GM19452 (cell line): Measurements from ENCODE around the gene SAMD4B.
"Not testable (repeated sequence)": the region's sequence is repeated elsewhere in the genome, so short reads cannot be mapped to it uniquely, and the experiment has no call there.

Experiments used
- ATAC-seq: cut with Tn5 transposase; IDR thresholded peaks from one replicate; pipeline ENCODE4 v1.9.1; 2021; ENCODE audit not compliant: unreplicated experiment

Gene SAMD4B

DNA sequence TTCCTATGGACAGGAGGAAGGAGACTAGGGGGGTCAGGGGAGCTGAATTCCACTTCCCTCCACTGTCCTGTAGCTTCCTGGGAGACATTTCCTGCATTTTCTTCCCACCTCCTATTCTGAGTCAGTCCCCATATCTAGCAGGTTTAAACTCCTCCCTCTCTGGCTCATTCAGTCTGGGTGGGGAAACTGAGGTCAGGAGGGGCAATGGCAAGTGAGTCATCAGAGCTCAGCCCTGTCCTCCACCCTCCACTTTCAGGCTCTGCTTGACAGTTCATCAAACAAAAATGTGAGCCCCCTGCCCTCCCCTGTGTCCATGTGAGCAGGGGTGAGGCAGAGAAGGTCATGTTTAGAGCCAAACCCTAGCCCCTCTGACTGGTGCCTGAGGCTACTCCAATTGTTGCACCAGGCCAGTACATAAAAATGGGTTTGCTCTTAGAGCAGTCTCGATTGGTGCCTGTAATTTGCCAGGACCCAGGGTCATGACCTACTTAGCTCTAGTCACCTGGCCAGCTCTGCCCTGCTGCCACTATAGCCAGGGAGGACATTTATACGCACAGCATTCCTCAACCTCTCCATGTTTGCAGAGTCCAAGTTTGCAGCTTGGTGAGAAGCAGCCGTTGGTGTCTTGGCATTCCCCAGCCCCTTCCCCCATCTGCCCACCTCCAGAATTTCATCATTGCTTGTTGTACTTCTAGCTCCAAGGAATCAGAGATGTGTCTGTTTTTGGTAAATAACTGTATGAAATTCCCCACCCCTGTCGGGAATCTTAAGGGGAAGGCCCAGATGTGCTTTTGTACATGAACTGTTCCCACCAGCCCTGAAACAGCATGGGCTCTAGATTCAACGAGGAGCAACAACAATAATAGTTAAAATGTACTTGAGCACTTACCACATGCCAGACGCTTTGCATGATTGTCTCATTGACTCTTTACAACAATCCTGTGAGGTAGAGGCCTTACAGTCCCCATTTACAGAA lies 20.7 kb downstream of the SAMD4B start:
- no peak for ATAC-seq

DNA sequence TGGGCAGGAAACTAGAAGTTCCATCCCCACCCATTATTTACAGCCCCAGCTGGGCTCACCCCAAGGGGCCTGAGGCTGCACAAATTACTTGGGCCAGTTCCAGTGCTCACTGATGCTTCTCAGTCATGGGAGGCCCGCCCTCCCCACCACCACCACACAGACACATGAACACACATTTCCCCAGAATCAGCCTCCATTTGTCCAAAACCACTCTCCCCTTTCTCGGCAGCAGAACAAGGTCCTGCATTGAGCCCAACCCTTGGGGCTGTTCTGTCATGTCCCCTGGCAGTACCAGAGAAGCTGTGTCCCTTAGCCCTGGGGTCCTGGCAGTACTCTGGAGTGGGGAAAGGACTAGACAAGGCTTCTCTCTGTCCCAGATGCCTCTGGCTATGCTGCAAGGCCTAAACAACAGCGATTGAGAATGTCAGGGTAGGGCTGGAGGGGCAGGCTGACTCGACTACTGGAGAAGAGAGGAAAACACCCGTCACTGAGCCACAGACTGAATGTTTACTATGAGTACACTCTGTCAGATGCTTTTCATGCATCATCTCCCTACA lies 21.8 kb downstream of the SAMD4B start:
- ATAC-seq, result no peak

DNA sequence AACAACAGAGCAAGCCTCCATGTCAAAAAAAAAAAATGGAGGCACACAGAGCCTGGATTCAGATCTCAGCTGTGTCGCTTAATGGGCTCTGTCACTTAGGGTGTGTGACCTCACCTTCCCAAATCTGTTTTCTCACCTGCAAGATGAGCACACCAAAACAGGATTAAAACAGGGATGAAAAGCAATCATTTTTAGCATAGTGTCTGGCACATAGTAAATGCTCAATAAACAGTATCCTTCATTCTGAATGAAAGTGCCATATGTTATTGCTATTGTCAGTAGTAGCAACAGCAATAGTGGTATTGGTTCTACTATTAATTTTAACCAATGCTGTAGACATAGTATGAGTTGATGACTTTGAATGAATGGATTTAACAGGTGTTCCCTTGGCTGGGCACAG lies 23.3 kb downstream of the SAMD4B start:
- ATAC-seq, result no peak

DNA sequence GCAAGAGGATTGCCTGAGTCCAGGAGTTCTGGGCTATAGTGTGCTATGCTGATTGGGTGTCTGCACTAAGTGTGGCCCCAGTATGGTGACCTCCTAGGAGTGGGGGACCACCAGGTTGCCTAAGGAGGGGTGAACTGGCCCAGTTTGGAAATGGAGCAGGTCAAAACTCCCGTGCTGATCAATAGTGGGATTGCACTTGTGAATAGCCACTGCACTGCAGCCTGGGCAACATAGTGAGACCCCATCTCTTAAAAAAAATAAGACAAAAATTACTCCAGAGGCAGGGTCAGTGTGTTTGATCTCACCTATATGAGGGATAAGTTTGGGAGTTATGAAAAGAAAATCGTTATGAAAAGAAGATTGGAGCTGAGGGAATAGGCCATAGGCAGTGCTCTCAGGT lies 27.0 kb downstream of the SAMD4B start:
- ATAC-seq, result no peak

DNA sequence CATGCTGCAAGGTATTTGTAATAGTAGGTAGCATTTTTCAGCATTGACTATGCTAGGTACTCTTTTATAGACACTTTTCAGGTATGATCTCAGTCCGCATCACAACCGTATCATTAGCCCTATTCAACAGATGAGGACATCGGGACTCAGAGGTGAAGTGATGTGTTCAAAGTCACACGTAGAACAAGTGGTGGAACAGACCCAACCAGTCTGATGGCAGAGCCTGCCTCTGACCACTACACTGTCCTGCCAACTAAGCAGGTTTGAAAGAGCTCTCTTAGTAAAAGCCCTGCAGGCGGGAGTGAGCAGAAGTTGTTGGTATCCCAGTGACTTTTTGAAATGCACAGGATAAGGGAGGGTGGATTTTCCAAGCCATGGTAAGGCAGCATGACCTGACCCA lies 28.5 kb downstream of the SAMD4B start:
- no peak for ATAC-seq

DNA sequence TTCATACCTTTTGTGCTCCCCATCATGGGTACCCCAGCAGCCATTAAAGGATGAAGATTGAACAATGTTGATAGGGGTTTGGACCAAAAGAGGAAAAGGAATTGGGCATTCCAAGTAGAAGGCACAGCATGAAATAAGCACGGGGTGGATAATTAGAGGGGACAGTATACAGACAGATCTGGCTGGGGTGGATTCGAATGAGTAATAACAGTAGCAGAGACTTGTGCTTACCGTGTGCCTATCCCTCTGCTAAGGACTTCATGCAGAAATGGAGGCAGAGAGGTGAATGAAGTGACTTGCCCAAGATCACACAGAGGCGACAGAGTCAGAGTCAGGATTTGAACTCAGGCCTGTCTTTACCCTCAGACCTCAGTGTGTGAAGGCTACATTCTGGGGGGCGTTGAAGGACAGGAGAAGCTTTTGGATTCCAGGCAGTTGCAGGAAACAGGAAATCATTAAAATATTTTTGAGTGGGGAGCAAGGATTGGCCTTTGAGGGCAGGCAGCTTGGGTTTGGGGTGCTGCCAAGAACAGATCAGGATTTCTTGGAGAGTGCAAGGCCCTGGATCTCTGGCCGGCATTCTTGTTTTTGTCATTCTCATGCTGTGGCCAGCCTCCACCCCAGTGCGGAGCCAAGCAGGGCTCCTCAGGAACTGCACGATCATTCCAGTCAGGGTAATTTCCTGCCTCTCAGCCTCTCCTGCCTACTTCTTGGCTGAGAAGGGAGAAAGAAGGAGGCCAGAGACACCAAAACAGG lies 30.0 kb downstream of the SAMD4B start:
- no peak for ATAC-seq

DNA sequence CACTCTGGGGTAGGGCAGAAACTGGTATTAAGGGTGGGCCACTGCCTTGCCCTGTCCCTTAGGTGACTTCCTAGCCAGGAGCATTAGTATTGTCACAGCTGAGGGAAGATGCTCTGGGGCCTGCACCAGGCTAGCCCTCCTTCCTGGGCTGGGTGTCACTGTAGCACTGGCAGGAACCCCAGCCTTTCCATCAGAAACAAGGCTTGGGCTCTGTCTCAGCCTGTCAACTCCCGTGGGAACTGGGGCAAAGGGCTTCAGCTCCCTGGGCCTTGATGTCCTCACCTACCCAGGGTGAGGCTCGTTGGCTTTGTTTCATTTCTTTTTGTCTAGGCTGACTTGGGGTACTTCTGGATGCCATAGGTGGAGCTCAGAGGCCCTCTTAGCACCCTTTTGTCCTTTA lies 30.7 kb downstream of the SAMD4B start:
- no peak for ATAC-seq

DNA sequence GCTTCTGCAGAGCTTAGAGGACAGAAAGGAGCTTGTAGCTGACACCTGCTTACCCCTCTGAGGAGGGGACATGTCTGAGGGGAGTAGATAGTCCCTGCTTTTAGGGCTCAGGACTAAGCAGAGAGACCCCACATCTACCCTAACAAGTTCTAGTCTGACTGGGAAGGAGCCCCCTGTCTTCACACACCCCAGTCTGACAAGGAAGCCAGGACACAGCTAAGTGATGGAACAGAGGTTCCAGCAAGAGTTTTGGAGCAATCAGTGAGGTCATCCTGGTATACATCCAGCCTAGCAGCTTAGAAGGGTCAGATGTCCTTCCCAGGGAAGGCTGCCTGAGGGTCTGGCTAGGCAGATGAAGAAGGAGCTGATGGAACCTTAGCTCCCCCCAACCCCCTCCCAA lies 33.7 kb downstream of the SAMD4B start:
- ATAC-seq, result no peak

DNA sequence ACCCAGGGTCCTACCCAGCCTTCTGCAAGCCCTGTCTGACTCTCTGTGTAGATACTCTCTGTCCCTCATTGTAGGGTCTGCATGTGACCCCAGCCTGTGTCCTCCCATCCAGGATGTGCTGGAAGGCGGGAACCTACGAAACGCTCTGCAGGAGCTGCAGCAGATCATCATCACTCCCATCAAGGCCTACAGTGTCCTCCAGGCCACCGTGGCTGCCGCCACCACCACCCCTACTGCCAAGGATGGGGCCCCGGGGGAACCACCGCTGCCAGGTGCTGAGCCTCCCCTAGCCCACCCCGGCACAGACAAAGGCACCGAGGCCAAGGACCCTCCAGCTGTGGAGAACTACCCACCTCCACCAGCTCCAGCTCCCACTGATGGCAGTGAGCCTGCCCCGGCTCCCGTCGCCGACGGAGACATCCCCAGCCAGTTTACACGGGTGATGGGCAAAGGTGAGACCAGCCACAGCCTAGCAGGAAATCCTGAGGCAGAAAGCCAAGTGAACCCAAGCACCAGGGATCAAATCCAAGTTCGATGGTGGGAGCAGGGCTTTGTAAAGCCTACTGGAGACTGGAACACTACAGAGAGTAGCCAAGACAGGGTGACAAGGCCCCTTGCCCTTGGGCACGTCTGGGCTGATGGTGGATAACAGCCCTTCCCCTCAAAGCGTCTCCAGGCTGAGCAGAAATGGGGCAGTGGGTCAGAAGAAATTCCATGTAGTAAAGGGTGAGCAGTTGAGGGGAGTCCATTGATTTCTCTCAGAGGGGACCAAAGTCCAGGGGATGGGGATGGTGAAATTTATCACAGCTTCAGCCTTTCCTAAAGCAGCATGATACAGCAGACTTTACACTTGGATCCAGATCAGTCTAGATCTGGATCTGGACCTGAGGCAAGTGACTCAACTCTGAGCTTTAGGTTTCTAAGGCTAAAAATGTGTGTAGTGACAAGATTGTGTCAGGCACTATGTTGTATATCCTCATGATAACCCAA lies 35.4 kb downstream of the SAMD4B start:
- no peak for ATAC-seq

DNA sequence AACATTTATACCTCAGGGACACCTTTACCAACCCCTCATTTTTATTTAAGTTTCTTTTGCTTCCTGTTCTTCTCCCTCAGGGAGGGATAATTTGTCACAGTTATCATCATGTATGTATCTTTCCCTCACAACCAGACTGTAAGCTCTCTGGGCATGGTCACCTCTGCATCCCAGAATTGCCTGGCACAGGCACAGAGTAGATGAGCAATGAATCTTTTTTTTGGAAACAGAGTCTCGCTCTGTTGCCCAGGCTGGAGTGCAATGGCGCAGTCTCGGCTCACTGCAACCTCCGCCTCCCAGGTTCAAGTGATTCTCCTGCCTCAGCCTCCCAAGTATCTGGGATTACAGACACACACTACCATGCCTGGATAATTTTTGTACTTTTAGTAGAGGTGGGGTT lies 37.1 kb downstream of the SAMD4B start:
- ATAC-seq, result not testable (repeated sequence)

DNA sequence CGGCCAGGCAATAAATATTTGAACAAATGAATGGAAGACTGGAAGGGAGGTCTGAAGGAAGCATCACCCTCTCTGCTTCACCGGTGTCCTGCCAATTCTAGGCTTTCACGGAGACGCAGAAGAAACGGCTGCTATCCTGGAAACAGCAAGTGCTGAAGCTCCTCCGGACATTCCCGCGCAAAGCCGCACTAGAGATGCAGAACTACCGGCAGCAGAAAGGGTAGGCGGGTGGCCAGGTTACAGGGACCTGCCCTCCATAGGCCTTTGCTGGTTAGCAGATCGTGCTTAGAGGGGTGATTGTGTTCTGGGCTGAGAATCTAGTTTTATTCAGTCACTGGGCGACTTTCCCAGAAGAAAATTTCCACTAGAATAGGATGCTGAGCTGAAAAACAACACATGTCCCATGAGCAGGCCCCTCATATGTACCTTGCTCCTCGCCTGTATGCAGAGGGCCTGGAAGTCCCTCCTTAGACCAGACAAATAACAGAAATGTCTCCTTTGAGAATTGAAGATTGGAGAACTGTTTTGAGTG lies 37.7 kb downstream of the SAMD4B start:
- no peak for ATAC-seq

DNA sequence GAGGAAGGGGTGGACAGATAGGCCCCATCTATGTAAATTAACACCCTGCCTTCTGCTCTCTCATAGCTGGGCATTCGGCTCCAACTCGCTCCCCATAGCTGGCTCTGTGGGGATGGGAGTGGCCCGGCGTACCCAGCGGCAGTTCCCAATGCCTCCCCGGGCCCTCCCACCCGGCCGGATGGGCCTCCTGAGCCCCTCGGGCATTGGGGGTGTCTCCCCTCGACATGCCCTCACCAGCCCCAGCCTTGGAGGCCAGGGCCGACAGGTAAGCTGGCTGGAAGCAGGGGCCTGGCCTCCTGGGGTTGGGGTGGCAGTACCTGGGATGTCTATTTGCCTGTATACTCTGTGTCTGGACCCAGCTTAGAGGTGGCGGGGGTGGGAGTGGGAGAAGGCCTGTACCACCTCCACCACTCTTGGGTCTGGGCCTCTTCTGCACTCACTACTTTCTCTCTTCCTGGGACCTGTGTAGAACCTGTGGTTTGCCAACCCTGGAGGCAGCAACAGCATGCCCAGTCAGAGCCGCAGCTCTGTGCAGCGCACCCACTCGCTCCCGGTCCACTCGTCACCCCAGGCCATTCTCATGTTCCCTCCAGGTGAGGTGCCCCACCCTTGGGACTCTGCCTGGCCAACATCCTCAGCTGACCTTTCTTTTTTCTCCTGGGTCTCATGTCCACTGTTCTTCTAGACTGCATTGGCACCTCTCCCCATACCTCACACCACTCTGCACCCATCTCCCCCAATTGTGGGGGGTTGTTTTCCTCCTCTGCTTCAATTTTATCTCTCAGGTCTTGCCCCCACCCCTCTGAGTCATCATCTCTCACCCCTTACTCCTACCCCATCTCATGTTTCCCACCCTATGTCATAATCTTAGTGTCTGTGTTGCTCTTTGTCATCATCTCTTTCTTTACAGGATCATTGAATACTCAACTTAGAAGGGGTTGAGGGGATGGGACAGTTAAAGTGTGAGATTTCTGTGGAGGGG lies 38.6 kb downstream of the SAMD4B start:
- no peak for ATAC-seq

DNA sequence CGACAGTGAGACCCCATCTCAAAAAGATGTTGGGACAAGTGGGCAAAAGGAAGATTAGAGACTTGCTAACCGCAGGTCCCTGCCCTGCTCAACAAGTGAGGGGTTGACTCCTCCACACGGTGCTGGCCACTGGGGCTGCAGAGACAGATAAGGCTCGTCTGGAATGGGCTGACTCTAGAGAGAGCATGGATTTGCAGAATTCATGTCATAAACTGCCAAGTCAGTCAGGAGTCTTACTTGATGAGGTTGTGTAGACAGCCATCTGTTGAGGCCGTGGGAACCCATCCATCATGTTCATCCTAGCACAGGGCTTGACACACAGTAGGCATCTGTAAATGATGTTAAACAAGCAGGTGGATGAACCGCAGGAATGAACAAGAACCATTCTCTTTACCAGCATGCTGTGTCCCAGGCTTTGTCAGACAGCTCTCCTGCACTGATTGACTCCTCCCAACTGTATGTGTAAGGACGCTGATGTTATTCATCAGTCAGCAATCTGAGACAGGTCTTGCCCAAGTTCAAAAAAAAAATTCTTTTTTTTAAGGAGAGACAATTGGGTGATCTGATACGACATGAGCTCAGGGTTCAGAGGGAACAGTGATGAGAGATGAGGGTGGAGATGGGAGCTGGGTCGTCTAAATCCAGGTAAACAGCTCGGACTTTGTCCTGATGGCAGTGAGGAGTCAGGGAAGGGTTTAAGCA lies 39.8 kb downstream of the SAMD4B start:
- ATAC-seq, result no peak

DNA sequence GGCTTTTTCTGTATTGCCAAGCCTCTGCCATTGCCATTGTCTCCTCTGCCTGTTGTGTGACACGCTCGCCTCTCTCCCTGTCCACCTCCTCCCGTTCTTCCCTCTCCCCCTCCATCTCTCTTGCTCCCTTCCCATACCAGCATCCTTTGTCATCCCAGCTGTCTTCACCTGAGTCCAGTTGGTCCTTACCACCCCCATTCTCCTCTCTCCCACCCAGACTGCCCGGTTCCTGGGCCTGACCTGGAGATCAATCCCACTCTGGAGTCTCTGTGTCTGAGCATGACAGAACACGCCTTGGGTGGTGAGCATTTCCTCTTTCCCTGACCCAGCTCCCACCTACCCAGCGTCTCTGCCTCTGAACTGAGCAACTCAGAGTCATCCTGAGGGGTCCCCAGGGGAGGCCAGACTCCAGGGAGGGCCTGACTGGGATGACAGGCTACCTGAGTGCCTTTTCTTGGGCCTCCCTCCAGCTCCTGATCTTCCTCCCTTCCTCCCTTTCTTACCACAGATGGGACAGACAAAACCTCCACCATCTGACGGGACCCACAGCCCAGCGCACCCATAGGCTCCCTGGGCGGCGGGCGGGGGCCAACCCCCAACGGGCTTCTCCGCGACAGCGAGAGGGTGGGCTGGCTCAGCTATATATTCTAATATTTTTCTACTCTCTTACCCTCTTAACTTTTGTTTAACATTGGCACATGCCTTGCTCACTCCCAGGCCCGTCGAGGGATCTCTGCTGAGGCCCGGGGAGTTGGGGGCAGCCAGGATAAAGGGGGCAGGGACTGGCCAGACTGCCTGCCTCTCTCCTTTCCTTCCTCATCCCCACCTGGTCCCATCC lies 41.0 kb downstream of the SAMD4B start:
- no peak for ATAC-seq

DNA sequence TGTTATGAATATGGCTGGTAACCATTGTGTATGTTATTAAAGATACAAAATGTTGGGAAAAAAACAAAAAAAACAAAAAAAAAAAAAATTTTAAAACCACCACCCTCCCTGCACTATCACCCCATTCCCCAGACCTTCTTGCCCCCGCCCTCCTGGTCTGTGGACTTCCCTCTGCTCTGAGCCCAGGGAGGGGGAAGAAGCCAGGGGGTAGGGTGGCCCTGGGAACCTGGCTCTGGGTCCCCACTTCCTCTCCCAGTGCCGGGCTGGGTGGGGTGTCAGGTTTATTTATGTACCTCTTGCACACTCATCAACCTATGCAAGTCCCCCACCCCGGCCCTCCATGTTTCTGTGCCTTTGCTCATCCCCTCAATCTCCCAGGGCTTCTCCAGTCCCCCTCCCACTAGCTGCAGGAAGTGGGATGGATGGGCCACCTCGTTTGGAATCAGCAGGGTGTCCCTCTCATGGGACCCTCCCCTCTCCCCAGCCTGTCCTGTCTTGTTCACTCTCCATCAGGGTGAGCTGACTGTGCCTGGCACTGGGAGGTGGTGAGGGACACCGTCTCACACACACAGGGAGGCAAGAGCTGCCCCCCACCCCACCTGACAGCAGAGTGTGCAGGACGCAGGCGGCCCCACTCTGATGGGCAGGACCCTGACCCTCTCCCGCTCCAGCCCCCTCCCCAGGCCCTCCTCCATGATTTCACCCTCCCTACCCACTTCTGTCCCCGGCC lies 42.8 kb downstream of the SAMD4B start:
- no peak for ATAC-seq

DNA sequence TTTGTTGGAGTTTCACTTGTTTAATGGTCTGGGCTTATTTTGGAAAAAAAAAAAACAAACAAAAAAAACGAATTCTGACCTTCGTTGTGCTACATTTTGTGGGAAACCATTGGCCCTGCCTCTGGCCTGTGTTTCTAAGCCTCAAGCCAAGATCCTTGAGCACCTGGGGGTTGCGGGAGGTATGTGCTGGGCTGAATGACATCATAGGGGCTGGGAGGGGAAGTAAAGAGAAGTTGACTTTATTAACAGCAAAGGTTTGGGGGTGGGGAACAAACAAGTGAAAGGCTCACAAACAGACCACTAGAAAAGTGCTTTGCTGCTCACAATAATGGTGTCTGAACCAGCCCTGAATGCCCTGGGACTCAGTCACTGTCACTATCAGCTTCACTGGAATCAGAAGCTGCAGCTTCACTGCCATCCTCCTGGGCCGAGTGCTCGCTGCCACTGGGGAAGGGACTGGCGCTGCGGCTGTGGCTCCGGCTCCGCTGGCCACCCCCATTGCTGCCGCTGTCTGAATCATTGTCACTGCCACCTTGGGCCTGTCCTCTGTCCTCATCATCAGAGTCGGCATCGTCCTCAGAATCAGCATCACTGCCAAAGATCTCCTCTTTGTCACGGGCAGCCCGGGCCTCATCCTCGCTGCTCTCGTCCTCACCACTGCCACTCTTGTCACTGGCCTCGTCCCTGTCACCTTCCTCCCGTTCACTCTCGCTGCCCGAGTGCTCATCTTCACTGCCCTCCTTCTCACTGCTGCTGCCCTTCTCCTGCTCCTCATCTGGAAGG lies 43.6 kb downstream of the SAMD4B start:
- no peak for ATAC-seq
